Measurements from ENCODE around the gene SMIM26. TPM values are rescaled to one million over a fixed set of nuclear protein-coding genes. Genes with fewer than 3 reads are reported as not detected.

SMIM26 gene
- total and polyA plus RNA-seq, 2 of the 8 experiments (the other 6 are each of a cell fraction or from before 2014, with no cell fraction given) = 69.8 to 95.0 TPM

Small RNAs within 50 kb of the gene (small RNA-seq; reads per million reads assigned to genes)
- gene RN7SL638P (ENCODE audit: insufficient read depth) (not detected), gene RNU6ATAC34P (ENCODE audit: insufficient read depth) (not detected)

Other genes with a start within 250 kb of the SMIM26 start
- 9.7 and 9.9 TPM in 2 replicates for gene DZANK1, start 100.4 kb upstream of the SMIM26 start, total RNA-seq (2021; fragmentation: NEBNext Ultra II Directional; extraction: Animal tissue kit (Norgen Biotek cat#: 25700))
- gene DZANK1, start 100.4 kb upstream of the SMIM26 start, polyA plus RNA-seq (2011; rRNA removed) = 4.9 and 8.0 TPM in 2 replicates
- 12.6 and 14.0 TPM in 2 replicates for gene POLR3F, start 100.0 kb upstream of the SMIM26 start, total RNA-seq (2021; fragmentation: NEBNext Ultra II Directional; extraction: Animal tissue kit (Norgen Biotek cat#: 25700))
- gene POLR3F, start 100.0 kb upstream of the SMIM26 start, polyA plus RNA-seq (2011; rRNA removed) = 2.8 and 5.7 TPM in 2 replicates
- 13.5 and 15.1 TPM in 2 replicates for gene RBBP9, start 70.2 kb upstream of the SMIM26 start, total RNA-seq (2021; fragmentation: NEBNext Ultra II Directional; extraction: Animal tissue kit (Norgen Biotek cat#: 25700))
- gene RBBP9, start 70.2 kb upstream of the SMIM26 start, polyA plus RNA-seq (2011; rRNA removed) = 5.7 and 9.5 TPM in 2 replicates
- gene SEC23B, start 59.5 kb upstream of the SMIM26 start, total RNA-seq (2021; fragmentation: NEBNext Ultra II Directional; extraction: Animal tissue kit (Norgen Biotek cat#: 25700)) = 61.2 and 62.8 TPM in 2 replicates
- 49.6 and 53.3 TPM in 2 replicates for gene SEC23B, start 59.5 kb upstream of the SMIM26 start, polyA plus RNA-seq (2011; rRNA removed)
- gene DTD1, start 20.6 kb downstream of the SMIM26 start, total RNA-seq (2021; fragmentation: NEBNext Ultra II Directional; extraction: Animal tissue kit (Norgen Biotek cat#: 25700)) = 66.6 and 72.1 TPM in 2 replicates
- gene DTD1, start 20.6 kb downstream of the SMIM26 start, polyA plus RNA-seq (2011; rRNA removed) = 49.7 and 57.4 TPM in 2 replicates
- gene SCP2D1, start 246.4 kb downstream of the SMIM26 start, total RNA-seq (2021; fragmentation: NEBNext Ultra II Directional; extraction: Animal tissue kit (Norgen Biotek cat#: 25700)) = not detected in 2 replicates
- gene SCP2D1, start 246.4 kb downstream of the SMIM26 start, polyA plus RNA-seq (2011; rRNA removed) = not detected in 2 replicates

Data from H1 (cell line).